NCI-H2227 (cell line): ENCODE measurements around the gene DCTN5.

Source experiments
- DNase-seq: peaks from one replicate; lab custom pipeline; 2025; ENCODE audit not compliant: unreplicated experiment; lab: John Stamatoyannopoulos, UW

DCTN5 gene

DNA sequence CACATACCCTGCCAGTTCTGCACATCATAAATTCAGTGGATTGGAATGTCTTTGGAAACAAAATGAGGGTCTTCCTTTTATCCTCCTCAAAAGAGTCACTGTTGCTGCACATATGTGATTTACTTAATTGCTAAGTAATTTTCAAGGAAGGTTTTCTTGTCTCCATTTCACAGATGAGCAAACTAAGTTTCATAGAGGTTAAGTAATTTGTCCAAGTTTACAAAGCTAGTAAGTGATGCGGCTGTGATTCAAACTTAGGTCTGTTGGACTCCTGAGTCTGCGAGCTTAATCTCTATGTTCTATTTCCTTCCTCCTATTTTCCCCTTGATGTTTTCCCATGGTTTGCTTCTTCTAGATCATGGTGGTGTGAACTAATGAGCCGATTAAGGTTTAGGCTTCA lies 85.4 kb downstream of the DCTN5 start:
- DNase-seq: no peak
